ENCODE results near the gene C22orf23. TPM values are rescaled to one million over a fixed set of nuclear protein-coding genes. Genes with fewer than 3 reads are reported as not detected.

The C22orf23 gene
- polyA plus RNA-seq, 1 of the 3 experiments (the other 2 are of a cell fraction): 0.33 TPM

DNA sequence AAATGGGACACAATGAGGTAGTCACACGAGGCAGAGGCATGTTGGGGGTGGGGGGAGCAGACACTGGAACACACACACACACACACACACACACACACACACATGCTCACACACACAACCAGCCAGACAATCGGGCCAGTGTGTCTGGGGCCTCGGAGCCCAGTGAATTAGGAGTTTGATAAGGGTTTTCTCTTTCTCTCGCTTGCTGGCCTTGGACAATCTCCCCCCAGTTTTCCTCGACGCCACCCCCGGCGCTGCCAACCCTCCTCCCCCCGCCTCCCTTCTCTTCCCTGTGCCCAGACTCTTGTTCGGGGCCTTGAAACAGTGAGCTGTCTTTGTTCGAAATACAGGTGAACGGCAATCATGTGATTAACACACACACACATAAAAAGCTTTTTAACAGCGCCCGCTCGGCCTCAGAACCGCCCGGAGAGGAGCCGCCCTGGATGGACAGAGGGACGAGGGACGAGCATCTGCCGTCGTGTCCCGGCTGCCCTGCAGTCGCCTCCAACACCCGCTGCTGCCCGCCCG is 32.4 kb upstream of the C22orf23 start:
- no peaks in the 10 kb centered on the region for H3K9me2 ChIP-seq
- H3K9me3 ChIP-seq: no peaks in the 10 kb centered on the region
- H3K4me1 ChIP-seq (ENCODE audit: control insufficient read depth in 1 of 2, insufficient read depth in 2 of 2, low read depth in 1 of 2, low read length in 1 of 2): no peaks in the 10 kb centered on the region; a peak in 1 of 4 replicates
- no peak overlapping the region for H3K27ac ChIP-seq (ENCODE audit: low read depth in 2 of 2, low read length in 1 of 2)
- H2AFZ ChIP-seq (ENCODE audit: low read depth): no peak overlapping the region
- no peak overlapping the region for H3K9ac ChIP-seq
- no peak for TF ChIP-seq YY1 (IDR thresholded peaks at IDR 0.05; ENCODE audit: low read depth)
- TF ChIP-seq, protein P1, sequence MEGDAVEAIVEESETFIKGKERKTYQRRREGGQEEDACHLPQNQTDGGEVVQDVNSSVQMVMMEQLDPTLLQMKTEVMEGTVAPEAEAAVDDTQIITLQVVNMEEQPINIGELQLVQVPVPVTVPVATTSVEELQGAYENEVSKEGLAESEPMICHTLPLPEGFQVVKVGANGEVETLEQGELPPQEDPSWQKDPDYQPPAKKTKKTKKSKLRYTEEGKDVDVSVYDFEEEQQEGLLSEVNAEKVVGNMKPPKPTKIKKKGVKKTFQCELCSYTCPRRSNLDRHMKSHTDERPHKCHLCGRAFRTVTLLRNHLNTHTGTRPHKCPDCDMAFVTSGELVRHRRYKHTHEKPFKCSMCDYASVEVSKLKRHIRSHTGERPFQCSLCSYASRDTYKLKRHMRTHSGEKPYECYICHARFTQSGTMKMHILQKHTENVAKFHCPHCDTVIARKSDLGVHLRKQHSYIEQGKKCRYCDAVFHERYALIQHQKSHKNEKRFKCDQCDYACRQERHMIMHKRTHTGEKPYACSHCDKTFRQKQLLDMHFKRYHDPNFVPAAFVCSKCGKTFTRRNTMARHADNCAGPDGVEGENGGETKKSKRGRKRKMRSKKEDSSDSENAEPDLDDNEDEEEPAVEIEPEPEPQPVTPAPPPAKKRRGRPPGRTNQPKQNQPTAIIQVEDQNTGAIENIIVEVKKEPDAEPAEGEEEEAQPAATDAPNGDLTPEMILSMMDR (IDR thresholded peaks at IDR 0.05): no peak
- TF ChIP-seq SMC3 (IDR thresholded peaks at IDR 0.05; ENCODE audit: low read depth, low read length): no peak
- TF ChIP-seq GATA2 (CRISPR knock-in tag; IDR thresholded peaks at IDR 0.05): no peak
- POLR2A ChIA-PET: no interaction called here
- WGBS (ENCODE audit: low lambda C conversion rate): 89% methylated on average over 14 of the region's 27 CpGs
- H3K27me3 ChIP-seq (ENCODE audit: insufficient read depth): no peaks in the 10 kb centered on the region
- no peaks in the 10 kb centered on the region for H4K20me1 ChIP-seq (ENCODE audit: insufficient read depth)
- H3F3A ChIP-seq (replicated peaks; ENCODE audit: insufficient read depth): no peaks in the 10 kb centered on the region
- H3K4me2 ChIP-seq: no peak overlapping the region
- CTCF ChIA-PET: no interaction called here
- no peak for DNase-seq
- H3K36me3 ChIP-seq (replicated peaks in 1 of 2; ENCODE audit: control insufficient read depth in 1 of 2, insufficient read depth in 2 of 2, low read length in 1 of 2): no peaks in the 10 kb centered on the region
- no peak overlapping the region for H3K4me3 ChIP-seq (ENCODE audit: low read depth in 2 of 2, low read length in 1 of 2)
- no peaks in the 10 kb centered on the region for H3K79me2 ChIP-seq (ENCODE audit: insufficient read depth)

DNA sequence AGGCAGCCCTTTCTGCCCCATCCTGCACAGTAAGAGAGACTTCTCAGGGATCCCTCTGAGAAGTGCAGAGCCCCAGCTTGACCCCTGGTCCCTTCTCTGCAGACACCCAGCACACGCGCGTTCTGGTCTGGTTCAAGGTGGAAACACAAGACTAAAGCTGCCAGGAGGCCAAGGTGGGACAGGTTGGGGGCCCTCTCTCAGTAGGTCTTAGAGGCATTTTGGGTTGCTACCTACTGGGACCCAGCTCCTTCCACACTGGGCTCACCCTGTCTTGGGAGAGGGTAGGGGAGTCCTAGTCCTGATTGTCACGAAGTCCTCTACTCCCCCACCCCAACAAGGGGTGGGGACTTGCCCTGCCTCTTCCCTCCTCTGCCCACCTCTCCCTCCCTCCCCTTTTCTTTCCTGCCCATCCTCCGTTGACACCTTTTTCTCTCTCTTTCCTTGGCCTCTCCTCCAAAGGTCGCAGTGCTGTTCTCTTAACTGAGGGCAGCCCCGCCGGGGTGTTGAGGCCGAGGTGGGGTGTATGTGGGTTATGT is 31.7 kb upstream of the C22orf23 start:
- H3K79me2 ChIP-seq (ENCODE audit: insufficient read depth): no peaks in the 10 kb centered on the region
- H3K9ac ChIP-seq: no peak overlapping the region
- no peaks in the 10 kb centered on the region for H3K9me3 ChIP-seq
- H3K4me2 ChIP-seq: no peak overlapping the region
- H3K4me3 ChIP-seq (ENCODE audit: low read depth in 2 of 2, low read length in 1 of 2): no peak overlapping the region
- no peak for DNase-seq
- no peak overlapping the region for H2AFZ ChIP-seq (ENCODE audit: low read depth)
- H3K4me1 ChIP-seq (ENCODE audit: control insufficient read depth in 1 of 2, insufficient read depth in 2 of 2, low read depth in 1 of 2, low read length in 1 of 2): no peaks in the 10 kb centered on the region
- H3K27me3 ChIP-seq (ENCODE audit: insufficient read depth): no peaks in the 10 kb centered on the region
- no peak for TF ChIP-seq NRF1 (IDR thresholded peaks at IDR 0.05; ENCODE audit: low read depth, low read length)
- TF ChIP-seq, protein P2, sequence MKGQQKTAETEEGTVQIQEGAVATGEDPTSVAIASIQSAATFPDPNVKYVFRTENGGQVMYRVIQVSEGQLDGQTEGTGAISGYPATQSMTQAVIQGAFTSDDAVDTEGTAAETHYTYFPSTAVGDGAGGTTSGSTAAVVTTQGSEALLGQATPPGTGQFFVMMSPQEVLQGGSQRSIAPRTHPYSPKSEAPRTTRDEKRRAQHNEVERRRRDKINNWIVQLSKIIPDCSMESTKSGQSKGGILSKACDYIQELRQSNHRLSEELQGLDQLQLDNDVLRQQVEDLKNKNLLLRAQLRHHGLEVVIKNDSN (IDR thresholded peaks at IDR 0.05; ENCODE audit: borderline replicate concordance, low read depth): no peak
- TF ChIP-seq RXRA (IDR thresholded peaks at IDR 0.05; ENCODE audit: borderline replicate concordance, low read depth): no peak
- TF ChIP-seq SMC3 (IDR thresholded peaks at IDR 0.05; ENCODE audit: low read depth, low read length): no peak
- no peaks in the 10 kb centered on the region for H3K36me3 ChIP-seq (replicated peaks in 1 of 2; ENCODE audit: control insufficient read depth in 1 of 2, insufficient read depth in 2 of 2, low read length in 1 of 2)
- H4K20me1 ChIP-seq (ENCODE audit: insufficient read depth): no peaks in the 10 kb centered on the region
- WGBS (ENCODE audit: low lambda C conversion rate): 94% methylated on average over 5 of the region's 9 CpGs
- ChIA-PET CTCF (interaction anchor here (1.1 kb wide), 1 partner anchor 10 kb away, joined by 3 read pairs; no protein-coding TSS in a partner anchor), POLR2A (no interaction called here)
- H3F3A ChIP-seq (replicated peaks; ENCODE audit: insufficient read depth): no peaks in the 10 kb centered on the region
- no peaks in the 10 kb centered on the region for H3K9me2 ChIP-seq
- no peak overlapping the region for H3K27ac ChIP-seq (ENCODE audit: low read depth in 2 of 2, low read length in 1 of 2)
